Breast epithelium (tissue), 4 donors: Measurements from ENCODE around the gene GPC3. TPM values are rescaled to one million over a fixed set of nuclear protein-coding genes. Genes with fewer than 3 reads are reported as not detected.

Source experiments
- DNase-seq, 2 donors: peaks; one replicate each; pipeline ENCODE4 v3.0.0-alpha.2; 2019; ENCODE audit warnings: low spot score in 2 of 2
- H3K27ac ChIP-seq, 2 donors: fragments of 200-600 bp; sonication (generic) in 1 of 2; one replicate each; pipeline ENCODE4 v1.5.1; 2016 to 2019; ENCODE audit warnings: mild to moderate bottlenecking in 1 of 2
- H3K27me3 ChIP-seq, 2 donors: fragments of 200-600 bp; sonication (generic) in 1 of 2; one replicate each; pipeline versions ENCODE4 v1.5.1 to v1.6.0; 2017 to 2019; ENCODE audit warnings: control low read depth in 1 of 2, mild to moderate bottlenecking in 1 of 2
- H3K36me3 ChIP-seq: fragments of 200-600 bp; one replicate; pipeline ENCODE4 v1.5.1; 2019
- H3K4me1 ChIP-seq, 2 donors: fragments of 200-600 bp; sonication (generic); one replicate each; pipeline ENCODE4 v1.5.1; 2016 to 2019; ENCODE audit warnings: control low read depth in 1 of 2
- H3K4me3 ChIP-seq, 3 donors: fragments of 200-600 bp; sonication (generic); 1 replicate in 2 of 3; 2 replicates in 1 of 3; pipeline ENCODE4 v1.5.1; 2016 to 2019; ENCODE audit warnings: mild to moderate bottlenecking in 3 of 3, moderate library complexity in 2 of 3
- H3K9me3 ChIP-seq, 2 donors: fragments of 200-600 bp; sonication (generic) in 1 of 2; one replicate each; pipeline ENCODE4 v1.5.1; 2016 to 2019; ENCODE audit warnings: control low read depth in 1 of 2
- POLR2A ChIP-seq: fragments of 450-650 bp; IDR thresholded peaks from one replicate; pipeline ENCODE4 v1.6.1; 2016; ENCODE audit warnings: antibody characterized with exemption, mild to moderate bottlenecking, moderate library complexity
- POLR2AphosphoS5 ChIP-seq, 3 donors: sonication (generic); formaldehyde crosslinking; IDR thresholded peaks; one replicate each; pipeline ENCODE4 v1.6.1; 2017; ENCODE audit warnings: antibody characterized with exemption in 3 of 3
- intact Hi-C: fragments of 100-400 bp; cut with DNase I; formaldehyde crosslinking; loops from one replicate; pipeline ENCODE4 v1.15.1; 2023; ENCODE audit warnings: low total_unique reads
- total RNA-seq, 3 donors: library from RNA; depleted of rRNA; stranded (reverse); fragments of >200 nt; gene quantifications; one replicate each; pipeline ENCODE4 v1.1.0, GENCODE V29; 2016
- TF ChIP-seq, protein P1 (sequence below), 3 donors: fragments of 450-650 bp; IDR thresholded peaks; one replicate each; pipeline ENCODE4 v1.5.1; 2016 to 2017; ENCODE audit warnings: antibody characterized with exemption in 3 of 3, mild to moderate bottlenecking in 3 of 3, moderate library complexity in 3 of 3

The GPC3 gene
- total RNA-seq, 3 donors from 2014 or later, result 29.7 to 99.2 (median 89.1) TPM

DNA sequence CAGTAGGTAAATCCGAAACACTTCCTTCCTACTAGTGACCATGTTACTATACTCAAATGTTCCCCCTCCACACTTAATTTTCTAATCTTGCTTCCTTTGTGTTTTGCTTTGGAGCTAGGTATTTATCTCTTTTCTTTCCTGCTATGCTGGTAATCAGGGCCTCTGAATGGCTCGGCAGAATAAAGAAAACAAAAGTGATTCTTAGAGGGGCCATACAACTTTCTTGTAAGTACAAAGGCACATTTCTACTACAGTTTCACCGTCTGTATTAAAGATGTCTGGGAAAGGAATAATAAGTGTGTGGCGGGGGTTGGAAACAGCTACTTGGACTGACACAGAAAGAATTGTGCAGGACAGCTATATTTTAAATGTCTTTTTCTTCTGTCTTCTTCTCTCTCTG lies 50.3 kb downstream of the GPC3 start:
- no peak overlapping the region for H3K4me3 ChIP-seq
- DNase-seq, result no peak
- no peak overlapping the region for H3K27ac ChIP-seq
- TF ChIP-seq, protein P1, sequence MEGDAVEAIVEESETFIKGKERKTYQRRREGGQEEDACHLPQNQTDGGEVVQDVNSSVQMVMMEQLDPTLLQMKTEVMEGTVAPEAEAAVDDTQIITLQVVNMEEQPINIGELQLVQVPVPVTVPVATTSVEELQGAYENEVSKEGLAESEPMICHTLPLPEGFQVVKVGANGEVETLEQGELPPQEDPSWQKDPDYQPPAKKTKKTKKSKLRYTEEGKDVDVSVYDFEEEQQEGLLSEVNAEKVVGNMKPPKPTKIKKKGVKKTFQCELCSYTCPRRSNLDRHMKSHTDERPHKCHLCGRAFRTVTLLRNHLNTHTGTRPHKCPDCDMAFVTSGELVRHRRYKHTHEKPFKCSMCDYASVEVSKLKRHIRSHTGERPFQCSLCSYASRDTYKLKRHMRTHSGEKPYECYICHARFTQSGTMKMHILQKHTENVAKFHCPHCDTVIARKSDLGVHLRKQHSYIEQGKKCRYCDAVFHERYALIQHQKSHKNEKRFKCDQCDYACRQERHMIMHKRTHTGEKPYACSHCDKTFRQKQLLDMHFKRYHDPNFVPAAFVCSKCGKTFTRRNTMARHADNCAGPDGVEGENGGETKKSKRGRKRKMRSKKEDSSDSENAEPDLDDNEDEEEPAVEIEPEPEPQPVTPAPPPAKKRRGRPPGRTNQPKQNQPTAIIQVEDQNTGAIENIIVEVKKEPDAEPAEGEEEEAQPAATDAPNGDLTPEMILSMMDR (IDR thresholded peaks at IDR 0.05), result no peak
- TF ChIP-seq POLR2AphosphoS5 (IDR thresholded peaks at IDR 0.05) (no peak), POLR2A (no peak)
- H3K27me3 ChIP-seq, result peaks cover 0 to 29% of the 10 kb centered on the region in 2 donors
- H3K9me3 ChIP-seq, result no peaks in the 10 kb centered on the region
- intact Hi-C loops, result no loop called here
- no peaks in the 10 kb centered on the region for H3K4me1 ChIP-seq
- no peaks in the 10 kb centered on the region for H3K36me3 ChIP-seq

DNA sequence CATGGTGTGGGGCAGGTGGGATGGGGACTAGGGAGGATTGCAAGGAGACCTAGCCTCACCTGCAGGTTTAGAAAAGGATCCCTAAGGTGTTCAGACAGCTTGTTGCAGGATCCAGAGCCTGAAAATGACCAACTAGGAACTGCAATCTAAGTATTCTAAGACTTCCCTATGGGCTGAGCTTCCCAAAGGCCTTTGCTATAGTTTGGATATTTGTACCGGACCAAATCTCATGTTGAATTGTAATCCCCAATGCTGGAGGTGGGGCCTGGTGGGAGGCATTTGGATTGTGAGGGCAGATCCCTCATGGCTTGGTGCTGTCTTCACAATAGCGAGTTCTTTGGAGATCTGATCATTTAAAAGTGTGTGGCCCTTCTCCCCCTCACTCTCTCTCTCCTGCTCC lies 52.1 kb downstream of the GPC3 start:
- intact Hi-C loops, result no loop called here
- H3K36me3 ChIP-seq, result no peaks in the 10 kb centered on the region
- H3K27ac ChIP-seq, result no peak overlapping the region
- DNase-seq, result no peak
- H3K9me3 ChIP-seq, result peaks cover 0 to 3% of the 10 kb centered on the region in 2 donors
- no peaks in the 10 kb centered on the region for H3K4me1 ChIP-seq
- H3K27me3 ChIP-seq, result peaks cover 0 to 36% of the 10 kb centered on the region in 2 donors
- TF ChIP-seq, protein P1 (IDR thresholded peaks at IDR 0.05), result no peak
- TF ChIP-seq POLR2AphosphoS5 (IDR thresholded peaks at IDR 0.05) (no peak), POLR2A (no peak)
- no peak overlapping the region for H3K4me3 ChIP-seq

DNA sequence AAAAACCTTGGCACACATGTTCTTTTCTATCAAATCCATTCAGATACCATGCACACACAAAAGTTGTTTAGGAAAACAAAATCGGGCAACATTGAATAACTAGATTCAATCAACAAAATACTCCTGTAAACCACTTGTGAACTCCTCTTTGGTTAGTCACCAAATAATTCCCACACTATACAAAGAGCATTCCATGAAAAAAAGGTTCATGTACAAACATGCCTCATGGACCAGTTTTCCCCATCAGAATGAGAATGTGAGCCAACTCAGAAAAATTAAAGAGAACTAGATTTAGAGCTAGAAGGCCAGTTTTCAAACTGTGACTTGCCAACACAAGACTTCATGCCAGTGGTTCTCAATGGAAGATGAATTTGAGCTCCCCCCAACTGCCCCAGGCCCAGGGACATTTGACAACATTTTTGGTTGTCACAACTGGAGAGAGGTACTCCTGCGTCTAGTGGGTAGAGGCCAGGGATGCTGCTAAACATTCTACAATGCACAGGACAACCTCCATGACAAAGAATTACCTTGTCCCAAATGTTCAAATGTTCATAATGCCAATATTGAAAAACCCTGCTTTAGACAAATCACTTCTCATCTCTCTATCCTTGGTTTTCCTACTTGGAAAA lies 55.4 kb downstream of the GPC3 start:
- no peaks in the 10 kb centered on the region for H3K36me3 ChIP-seq
- TF ChIP-seq, protein P1 (IDR thresholded peaks at IDR 0.05), result no peak
- TF ChIP-seq POLR2A (no peak), POLR2AphosphoS5 (IDR thresholded peaks at IDR 0.05) (no peak)
- H3K4me3 ChIP-seq, result no peak overlapping the region
- peaks cover 0 to 6% of the 10 kb centered on the region in 2 donors for H3K9me3 ChIP-seq
- H3K27ac ChIP-seq, result peak overlapping the region in 1 of 2 donors; percentile 20
- DNase-seq, result peak in 1 of 2 donors; percentile 26
- H3K4me1 ChIP-seq, result no peaks in the 10 kb centered on the region
- intact Hi-C loops, result no loop called here
- peaks cover 0 to 34% of the 10 kb centered on the region in 2 donors for H3K27me3 ChIP-seq

DNA sequence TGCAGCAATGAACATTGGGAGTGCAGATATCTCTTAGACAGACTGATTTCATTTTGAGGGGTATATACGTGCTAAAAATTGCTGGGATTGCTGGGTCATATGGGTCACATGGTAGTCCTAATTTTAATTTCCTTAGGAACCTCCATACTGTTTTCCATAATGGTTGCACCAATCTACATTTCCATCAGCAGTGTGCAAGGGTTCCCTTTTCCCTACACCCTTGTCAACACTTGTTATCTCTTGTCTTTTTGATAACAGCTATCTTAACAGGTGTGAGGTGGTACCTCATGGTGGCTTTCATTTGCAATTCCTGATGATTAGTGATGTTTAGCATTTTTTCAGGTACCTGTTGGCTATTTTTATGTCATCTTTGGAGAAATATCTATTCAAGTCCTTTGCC lies 57.0 kb downstream of the GPC3 start:
- Histone ChIP-seq H3K36me3 (no peaks in the 10 kb centered on the region), H3K27ac (no peak overlapping the region), H3K4me1 (no peaks in the 10 kb centered on the region), H3K9me3 (peaks cover 0 to 6% of the 10 kb centered on the region in 2 donors), H3K27me3 (peaks cover 0 to 36% of the 10 kb centered on the region in 2 donors), H3K4me3 (no peak overlapping the region)
- no peak for DNase-seq
- TF ChIP-seq, protein P1 (IDR thresholded peaks at IDR 0.05), result no peak
- TF ChIP-seq POLR2A (no peak), POLR2AphosphoS5 (IDR thresholded peaks at IDR 0.05) (no peak)
- intact Hi-C loops, result no loop called here

DNA sequence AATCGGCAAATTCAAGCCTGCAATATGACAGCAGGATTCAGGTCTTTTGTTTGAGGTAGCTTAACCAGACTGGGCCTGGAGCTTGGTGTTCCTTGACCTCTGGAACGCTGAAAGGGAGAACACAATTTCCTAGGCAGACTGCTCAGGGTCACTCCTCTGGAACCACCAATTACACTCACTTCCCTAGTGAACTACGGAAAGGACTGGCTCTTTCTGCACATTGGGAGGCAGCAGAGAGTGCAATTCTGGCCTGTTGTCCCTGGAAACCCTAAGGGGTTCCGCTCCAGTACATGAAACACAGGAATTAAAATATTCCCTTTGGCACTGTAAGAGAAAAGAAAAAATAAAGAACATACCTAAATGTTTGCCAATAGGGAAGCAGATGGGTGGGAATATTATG lies 58.6 kb downstream of the GPC3 start:
- peaks cover 0 to 33% of the 10 kb centered on the region in 2 donors for H3K27me3 ChIP-seq
- TF ChIP-seq POLR2A (no peak), POLR2AphosphoS5 (IDR thresholded peaks at IDR 0.05) (no peak)
- TF ChIP-seq, protein P1 (IDR thresholded peaks at IDR 0.05), result no peak
- H3K9me3 ChIP-seq, result peaks cover 0 to 6% of the 10 kb centered on the region in 2 donors
- H3K4me3 ChIP-seq, result no peak overlapping the region
- H3K4me1 ChIP-seq, result no peaks in the 10 kb centered on the region
- intact Hi-C loops, result no loop called here
- H3K27ac ChIP-seq, result no peak overlapping the region
- H3K36me3 ChIP-seq, result no peaks in the 10 kb centered on the region
- no peak for DNase-seq
